GM19372 (cell line): ENCODE data around the gene CORO7.

Source experiments
- ATAC-seq: cut with Tn5 transposase; IDR thresholded peaks from one replicate; pipeline ENCODE4 v1.9.1; 2021; ENCODE audit warnings: mild to moderate bottlenecking, low read depth, moderate library complexity; ENCODE audit not compliant: unreplicated experiment

CORO7 gene

GRCh38 chr16:4324492-4325252 is 91.7 kb downstream of the CORO7 start:
- no peak for ATAC-seq

- no peak for ATAC-seq
Observed at GRCh38 chr16:4323845-4324488, 92.4 kb downstream of the CORO7 start.

GRCh38 chr16:4323071-4323844 is 93.1 kb downstream of the CORO7 start:
- ATAC-seq: no peak

GRCh38 chr16:4322121-4323052 is 94.0 kb downstream of the CORO7 start:
- no peak for ATAC-seq

- no peak for ATAC-seq
Observed at GRCh38 chr16:4321286-4322120, 94.9 kb downstream of the CORO7 start.

GRCh38 chr16:4320571-4321137 is 95.7 kb downstream of the CORO7 start:
- ATAC-seq: no peak

GRCh38 chr16:4319454-4320421 is 96.7 kb downstream of the CORO7 start:
- ATAC-seq: no peak

GRCh38 chr16:4318967-4319366 is 97.4 kb downstream of the CORO7 start:
- no peak for ATAC-seq

- ATAC-seq: no peak
Observed at GRCh38 chr16:4318451-4318910, 97.9 kb downstream of the CORO7 start.

GRCh38 chr16:4317532-4318450 is 98.6 kb downstream of the CORO7 start:
- ATAC-seq: no peak

GRCh38 chr16:4316864-4317531 is 99.4 kb downstream of the CORO7 start:
- ATAC-seq: no peak

GRCh38 chr16:4316108-4316863 is 100.1 kb downstream of the CORO7 start:
- ATAC-seq: no peak

GRCh38 chr16:4315186-4316107 is 100.9 kb downstream of the CORO7 start, which contains the start of gene GLIS2:
TSS of gene GLIS2 (plus strand) at chr16:4316067. CDS start at chr16:4332281, 16,214 bp downstream.
- no peak for ATAC-seq

GRCh38 chr16:4314532-4315185 is 101.7 kb downstream of the CORO7 start:
- no peak for ATAC-seq
